H1 (cell line): ENCODE data around the gene DNAJB1. TPM values are rescaled to one million over a fixed set of nuclear protein-coding genes. Genes with fewer than 3 reads are reported as not detected.

Experiments
- CTCF ChIA-PET: fragments of 300-600 bp; sonication (Branson Sonifier 250); formaldehyde crosslinking; loops from one replicate; lab custom pipeline; 2021; ENCODE audit not compliant: partially characterized antibody; lab: Charles Lee
- POLR2A ChIA-PET: fragments of 300-600 bp; sonication (Branson Sonifier 250); formaldehyde crosslinking; loops from one replicate; lab custom pipeline; 2021; ENCODE audit warnings: inconsistent platforms; ENCODE audit not compliant: partially characterized antibody; lab: Charles Lee
- DNase-seq, 2 experiments: peaks; one replicate each; pipeline versions ENCODE4 v3.0.0 to v3.0.0-alpha.2; 2010 to 2022; ENCODE audit warnings: low spot score in 2 of 2, low read depth in 1 of 2, mixed read lengths in 1 of 2
- FAIRE-seq: peaks from 2 replicates; lab custom pipeline; 2011; peaks lifted over from hg19 to GRCh38; lab: Jason Lieb, UNC
- H2AFZ ChIP-seq: 2 replicates; pipeline ENCODE4 v1.8.1; 2012; ENCODE audit warnings: low read length, inconsistent platforms
- H2AK5ac ChIP-seq: 2 replicates; pipeline ENCODE4 v1.6.1; 2013; ENCODE audit warnings: low read depth, low read length
- H2BK120ac ChIP-seq: replicated peaks from 2 replicates; pipeline ENCODE3; 2013; ENCODE audit warnings: low read depth, low read length, inconsistent platforms
- H2BK12ac ChIP-seq: 2 replicates; pipeline ENCODE4 v1.6.1; 2013; ENCODE audit warnings: low read depth, low read length
- H2BK15ac ChIP-seq: 2 replicates; pipeline ENCODE4 v1.6.1; 2013; ENCODE audit warnings: low read length
- H2BK20ac ChIP-seq: 2 replicates; pipeline ENCODE4 v1.6.1; 2013; ENCODE audit warnings: low read length
- H2BK5ac ChIP-seq: 2 replicates; pipeline ENCODE4 v1.6.1; 2013; ENCODE audit warnings: low read depth, low read length
- H3K14ac ChIP-seq: 2 replicates; pipeline ENCODE4 v1.6.1; 2013; ENCODE audit warnings: inconsistent platforms; ENCODE audit not compliant: insufficient read length
- H3K18ac ChIP-seq: 2 replicates; pipeline ENCODE4 v1.6.1; 2013; ENCODE audit warnings: low read length; ENCODE audit errors: extremely low read depth
- H3K23ac ChIP-seq: 2 replicates; pipeline ENCODE4 v1.6.1; 2013; ENCODE audit warnings: inconsistent platforms; ENCODE audit not compliant: insufficient read length
- H3K23me2 ChIP-seq: 2 replicates; pipeline ENCODE4 v1.6.1; 2013; ENCODE audit warnings: low read depth, low read length
- H3K27ac ChIP-seq: 2 replicates; pipeline ENCODE4 v1.6.1; 2011; ENCODE audit warnings: low read depth, low read length, inconsistent platforms
- H3K27me3 ChIP-seq, 4 experiments: replicated peaks in 1 of 4; 1 replicate in 1 of 4; 2 replicates in 3 of 4; pipeline versions ENCODE4 v1.6.1 to v1.8.1; 2011 to 2013; ENCODE audit warnings: low read length in 3 of 4, mild to moderate bottlenecking in 3 of 4, inconsistent platforms in 2 of 4, mixed read lengths in 2 of 4, moderate library complexity in 1 of 4; ENCODE audit not compliant: control insufficient read depth in 3 of 4, insufficient read depth in 3 of 4; ENCODE audit errors: extremely low read depth in 1 of 4
- H3K36me3 ChIP-seq, 4 experiments: 2 replicates each; pipeline versions ENCODE4 v1.6.1 to v1.8.1; 2011 to 2013; ENCODE audit warnings: mild to moderate bottlenecking in 4 of 4, low read length in 3 of 4, moderate library complexity in 2 of 4, control low read depth in 1 of 4, inconsistent platforms in 1 of 4; ENCODE audit not compliant: insufficient read depth in 4 of 4, control insufficient read depth in 2 of 4
- H3K4ac ChIP-seq: replicated peaks from 2 replicates; pipeline ENCODE3; 2013; ENCODE audit warnings: low read length, low read depth, mixed read lengths, inconsistent platforms; ENCODE audit not compliant: insufficient read length
- H3K4me1 ChIP-seq, 4 experiments: replicated peaks in 1 of 4; 1 replicate in 1 of 4; 2 replicates in 3 of 4; pipeline versions ENCODE4 v1.6.1 to v1.8.1; 2011 to 2013; ENCODE audit warnings: low read length in 3 of 4, inconsistent platforms in 2 of 4, mixed read lengths in 1 of 4; ENCODE audit not compliant: insufficient read depth in 4 of 4, control insufficient read depth in 3 of 4
- H3K4me2 ChIP-seq, 2 experiments: 2 replicates each; pipeline versions ENCODE4 v1.6.1 to v1.8.1; 2011 to 2013; ENCODE audit warnings: low read depth in 2 of 2, low read length in 2 of 2, control low read depth in 1 of 2, inconsistent platforms in 1 of 2, mild to moderate bottlenecking in 1 of 2; ENCODE audit not compliant: insufficient read depth in 1 of 2
- H3K4me3 ChIP-seq, 4 experiments: fragments of 200-600, 300-600 bp in 1 of 4; sonication (generic), shearing (Covaris generic), sonication (Bioruptor Twin) in 1 of 4; 2 replicates each; pipeline versions ENCODE4 v1.5.1 to v1.8.1; 2011 to 2016; ENCODE audit warnings: low read length in 4 of 4, low read depth in 3 of 4, control low read depth in 2 of 4, inconsistent platforms in 2 of 4, mild to moderate bottlenecking in 2 of 4, mixed read lengths in 1 of 4, moderate library complexity in 1 of 4; ENCODE audit not compliant: insufficient read depth in 2 of 4; ENCODE audit errors: extremely low read depth in 1 of 4
- H3K56ac ChIP-seq: replicated peaks from 2 replicates; pipeline ENCODE3; 2013; ENCODE audit warnings: low read depth, mild to moderate bottlenecking, mixed read lengths, low read length, inconsistent platforms; ENCODE audit not compliant: insufficient read length
- H3K79me1 ChIP-seq: 2 replicates; pipeline ENCODE4 v1.6.1; 2013; ENCODE audit warnings: low read depth, low read length, control low read depth
- H3K79me2 ChIP-seq, 2 experiments: 2 replicates each; pipeline versions ENCODE4 v1.6.1 to v1.8.1; 2012 to 2013; ENCODE audit warnings: low read length in 2 of 2, mild to moderate bottlenecking in 2 of 2, inconsistent platforms in 1 of 2; ENCODE audit not compliant: insufficient read depth in 2 of 2, control insufficient read depth in 1 of 2
- H3K9ac ChIP-seq, 4 experiments: replicated peaks in 1 of 4; 1 replicate in 1 of 4; 2 replicates in 3 of 4; pipeline versions ENCODE4 v1.6.1 to v1.8.1; 2011 to 2013; ENCODE audit warnings: low read depth in 3 of 4, low read length in 3 of 4, control low read depth in 2 of 4, mild to moderate bottlenecking in 2 of 4, moderate library complexity in 2 of 4, inconsistent platforms in 1 of 4; ENCODE audit errors: extremely low read depth in 1 of 4
- H3K9me3 ChIP-seq, 2 experiments: 2 replicates each; pipeline versions ENCODE4 v1.6.1 to v1.8.1; 2012 to 2013; ENCODE audit warnings: mild to moderate bottlenecking in 2 of 2, moderate library complexity in 2 of 2, control low read depth in 1 of 2, inconsistent platforms in 1 of 2, low read depth in 1 of 2, low read length in 1 of 2, mixed read lengths in 1 of 2; ENCODE audit not compliant: insufficient read depth in 2 of 2
- H4K20me1 ChIP-seq, 2 experiments: replicated peaks in 1 of 2; 2 replicates each; pipeline versions ENCODE3 to v1.8.1; 2011 to 2013; ENCODE audit warnings: inconsistent platforms in 2 of 2, low read length in 2 of 2, mild to moderate bottlenecking in 1 of 2; ENCODE audit not compliant: insufficient read depth in 2 of 2, control insufficient read depth in 1 of 2
- H4K5ac ChIP-seq: 2 replicates; pipeline ENCODE4 v1.6.1; 2013; ENCODE audit warnings: low read length, low read depth, mixed read lengths, inconsistent platforms; ENCODE audit not compliant: insufficient read length
- H4K8ac ChIP-seq: 2 replicates; pipeline ENCODE4 v1.8.0; 2013; ENCODE audit warnings: mild to moderate bottlenecking, moderate library complexity, low read length, inconsistent platforms; ENCODE audit not compliant: insufficient read depth; ENCODE audit errors: extremely low read depth
- H4K91ac ChIP-seq: replicated peaks from 2 replicates; pipeline ENCODE3; 2013; ENCODE audit warnings: low read length, mixed read lengths, inconsistent platforms; ENCODE audit not compliant: insufficient read length
- KDM1A ChIP-seq: fragments of 200-600, 300-600 bp; sonication (generic); IDR thresholded peaks from 2 replicates; pipeline ENCODE4 v1.7.1; 2016; ENCODE audit warnings: mild to moderate bottlenecking, low read length, borderline replicate concordance
- PHF8 ChIP-seq: fragments of 200-600 bp; sonication (generic); conservative IDR thresholded peaks from 2 replicates; pipeline ENCODE4 v1.7.1; 2012; ENCODE audit warnings: low read depth, mild to moderate bottlenecking, inconsistent platforms, low read length, moderate library complexity
- whole genome bisulfite sequencing, 2 experiments: shearing (Covaris generic) in 1 of 2; methylation state at CpG; one replicate each; pipeline versions ENCODE4 v1.1.6 to v1.1.7; 2013 to 2015; ENCODE audit warnings: low lambda C conversion rate in 2 of 2, mixed read lengths in 2 of 2, inconsistent platforms in 1 of 2, low coverage in 1 of 2, missing lambda C conversion rate in 1 of 2; ENCODE audit not compliant: insufficient replicate concordance in 2 of 2, insufficient coverage in 1 of 2, insufficient read length in 1 of 2; ENCODE audit errors: extremely low coverage in 1 of 2, missing lambda C conversion rate in 1 of 2; 5-methylcytosine and 5-hydroxymethylcytosine counted together
- polyA plus RNA-seq, 7 experiments: library from polyadenylated mRNA; depleted of rRNA in 3 of 7; stranded (reverse) in 5 of 7; unstranded in 2 of 7; fragments of >200 nt in 5 of 7; fragments of 200-250 nt in 2 of 7; gene quantifications; 1 replicate in 5 of 7; 2 replicates in 1 of 7; 4 replicates in 1 of 7; pipeline versions ENCODE4 v1.2.1 to v1.2.3, GENCODE V29; 2011 to 2013; ENCODE audit warnings: missing spikeins in 2 of 7, mixed read lengths in 2 of 7
- total RNA-seq: library from RNA; stranded (reverse); fragmentation: NEBNext Ultra II Directional; extraction: Animal tissue kit (Norgen Biotek cat#: 25700); gene quantifications from 2 replicates; pipeline ENCODE4 v1.2.1, GENCODE V29; 2021

DNAJB1 gene
- total and polyA plus RNA-seq, 2 of the 8 experiments (the other 6 are each of a cell fraction or from before 2014, with no cell fraction given) = 62.9 to 64.3 TPM

GRCh38 chr19:14494910-14495671, 23.1 kb downstream of the DNAJB1 start:
- Histone ChIP-seq H3K4me3 (peak overlapping the region; percentile 46 to 80 (median 69)), H3K56ac (peak overlapping the region; percentile 24), H3K4ac (no peak overlapping the region), H3K18ac (no peak overlapping the region), H4K5ac (no peak overlapping the region), H3K23me2 (peaks cover 7% of the 10 kb centered on the region; the same call in 1 of the 2 replicates), H2BK5ac (no peak overlapping the region), H2BK15ac (no peak overlapping the region), H3K14ac (no peak overlapping the region), H2AFZ (no peak overlapping the region), H2BK12ac (no peak overlapping the region), H3K27ac (no peak overlapping the region), H3K27me3 (no peaks in the 10 kb centered on the region), H2AK5ac (no peak overlapping the region), H3K79me2 (peaks cover 0 to 11% of the 10 kb centered on the region in 2 experiments; a peak in 2 of 4 replicates), H2BK20ac (no peak overlapping the region), H4K20me1 (peaks cover 0 to 10% of the 10 kb centered on the region in 2 experiments), H4K91ac (peak overlapping the region; percentile 42), H3K4me2 (peak overlapping the region; percentile 75 to 77), H3K9ac (peak overlapping the region in 2 of 4 experiments; percentile 13 to 35; a peak in 2 of 7 replicates), H2BK120ac (no peak overlapping the region), H4K8ac (peak overlapping the region; percentile 35; the same call in 1 of the 2 replicates), H3K79me1 (peaks cover 3% of the 10 kb centered on the region), H3K36me3 (no peaks in the 10 kb centered on the region; a peak in 3 of 8 replicates), H3K4me1 (peaks cover 0 to 13% (median 6%) of the 10 kb centered on the region in 4 experiments; a peak in 5 of 7 replicates), H3K9me3 (no peaks in the 10 kb centered on the region), H3K23ac (no peak overlapping the region)
- POLR2A ChIA-PET = interaction anchor here (1.2 to 6.0 kb wide), 7 partner anchors 9 to 59 kb away, joined by 5 to 45 read pairs (median 5); partner anchors contain the start of gene DNAJB1
- TF ChIP-seq PHF8 (no peak), KDM1A (peak; percentile 68; the same call in 1 of the 2 replicates)
- 40% methylated on average over 8 of the region's 14 CpGs; no CpG with 5 or more reads in 1 of the 2 experiments for WGBS, 2 experiments
- CTCF ChIA-PET = interaction anchor here (0.9 to 3.8 kb wide), 6 partner anchors 9 to 62 kb away, joined by 3 to 24 read pairs (median 3); no protein-coding TSS in a partner anchor
- FAIRE-seq = no peak
- no peak for DNase-seq
